GM12801 (cell line): Measurements from ENCODE around the gene CRYBG2.

Experiments used
- CTCF ChIP-seq: IDR thresholded peaks from one replicate; pipeline ENCODE4 v1.5.1; 2011; ENCODE audit warnings: control low read depth; ENCODE audit not compliant: insufficient read length; ENCODE audit errors: extremely low read depth

Gene CRYBG2

GRCh38 chr1:26277261-26277661, 76.7 kb downstream of the CRYBG2 start:
- no peak for TF ChIP-seq CTCF

- TF ChIP-seq CTCF = no peak
Measured at GRCh38 chr1:26276432-26276838, 77.5 kb downstream of the CRYBG2 start.

- no peak for TF ChIP-seq CTCF
Measured at GRCh38 chr1:26275580-26276431, 78.1 kb downstream of the CRYBG2 start.

GRCh38 chr1:26274801-26275425, 79.0 kb downstream of the CRYBG2 start:
- no peak for TF ChIP-seq CTCF
